ENCODE results near the gene SECTM1.
"Not testable (repeated sequence)": the region's sequence is repeated elsewhere in the genome, so short reads cannot be mapped to it uniquely, and the experiment has no call there.

GRCh38 chr17:82377294-82377693 is 43.7 kb upstream of the SECTM1 start:
- TF ChIP-seq EZH2phosphoT487 (IDR thresholded peaks at IDR 0.05; ENCODE audit: borderline replicate concordance, low read length); CTCF (conservative IDR thresholded peaks at IDR 0.05; ENCODE audit: low read depth, low read length); EZH2 (IDR thresholded peaks at IDR 0.05; ENCODE audit: low read length, unreplicated experiment): not testable (repeated sequence)

All from PC-3 (cell line).